PFSK-1 (cell line): ENCODE data around the gene CAPG.

ENCODE experiments used
- POLR2AphosphoS5 ChIP-seq: IDR thresholded peaks from 2 replicates; pipeline ENCODE4 v1.6.1; 2012; ENCODE audit warnings: low read depth, mild to moderate bottlenecking, control low read depth, low read length, moderate library complexity
- SIN3A ChIP-seq: IDR thresholded peaks from 2 replicates; pipeline ENCODE4 v1.6.1; 2012; ENCODE audit warnings: mild to moderate bottlenecking, low read length, moderate library complexity, borderline replicate concordance; ENCODE audit not compliant: insufficient read depth
- TAF1 ChIP-seq: IDR thresholded peaks from 2 replicates; pipeline ENCODE4 v1.6.1; 2012; ENCODE audit warnings: low read length, control low read depth, borderline replicate concordance; ENCODE audit not compliant: insufficient read depth
- TF ChIP-seq, protein P1 (sequence below), 2 experiments: IDR thresholded peaks; 2 replicates each; pipeline versions ENCODE4 v1.6.1 to v1.8.0; 2011 to 2012; ENCODE audit warnings: low read depth in 2 of 2, low read length in 2 of 2, control low read depth in 1 of 2, inconsistent platforms in 1 of 2, mild to moderate bottlenecking in 1 of 2, moderate library complexity in 1 of 2; ENCODE audit not compliant: insufficient read depth in 1 of 2

GRCh38 chr2:85409845-85410583 is at the start of gene CAPG:
- TF ChIP-seq POLR2AphosphoS5 (no peak), TAF1 (no peak), SIN3A (no peak)
- TF ChIP-seq, protein P1, sequence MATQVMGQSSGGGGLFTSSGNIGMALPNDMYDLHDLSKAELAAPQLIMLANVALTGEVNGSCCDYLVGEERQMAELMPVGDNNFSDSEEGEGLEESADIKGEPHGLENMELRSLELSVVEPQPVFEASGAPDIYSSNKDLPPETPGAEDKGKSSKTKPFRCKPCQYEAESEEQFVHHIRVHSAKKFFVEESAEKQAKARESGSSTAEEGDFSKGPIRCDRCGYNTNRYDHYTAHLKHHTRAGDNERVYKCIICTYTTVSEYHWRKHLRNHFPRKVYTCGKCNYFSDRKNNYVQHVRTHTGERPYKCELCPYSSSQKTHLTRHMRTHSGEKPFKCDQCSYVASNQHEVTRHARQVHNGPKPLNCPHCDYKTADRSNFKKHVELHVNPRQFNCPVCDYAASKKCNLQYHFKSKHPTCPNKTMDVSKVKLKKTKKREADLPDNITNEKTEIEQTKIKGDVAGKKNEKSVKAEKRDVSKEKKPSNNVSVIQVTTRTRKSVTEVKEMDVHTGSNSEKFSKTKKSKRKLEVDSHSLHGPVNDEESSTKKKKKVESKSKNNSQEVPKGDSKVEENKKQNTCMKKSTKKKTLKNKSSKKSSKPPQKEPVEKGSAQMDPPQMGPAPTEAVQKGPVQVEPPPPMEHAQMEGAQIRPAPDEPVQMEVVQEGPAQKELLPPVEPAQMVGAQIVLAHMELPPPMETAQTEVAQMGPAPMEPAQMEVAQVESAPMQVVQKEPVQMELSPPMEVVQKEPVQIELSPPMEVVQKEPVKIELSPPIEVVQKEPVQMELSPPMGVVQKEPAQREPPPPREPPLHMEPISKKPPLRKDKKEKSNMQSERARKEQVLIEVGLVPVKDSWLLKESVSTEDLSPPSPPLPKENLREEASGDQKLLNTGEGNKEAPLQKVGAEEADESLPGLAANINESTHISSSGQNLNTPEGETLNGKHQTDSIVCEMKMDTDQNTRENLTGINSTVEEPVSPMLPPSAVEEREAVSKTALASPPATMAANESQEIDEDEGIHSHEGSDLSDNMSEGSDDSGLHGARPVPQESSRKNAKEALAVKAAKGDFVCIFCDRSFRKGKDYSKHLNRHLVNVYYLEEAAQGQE (IDR thresholded peaks at IDR 0.05; ENCODE audit: insufficient read depth in 1 of 2, low read depth in 2 of 2, low read length in 2 of 2), result no peak
